Measurements from ENCODE around the gene PTEN.
A peak's percentile ranks its signal among the peaks of the same experiment; 100 is the strongest.
"Not testable (repeated sequence)": the region's sequence is repeated elsewhere in the genome, so short reads cannot be mapped to it uniquely, and the experiment has no call there.

PTEN gene

GRCh38 chr10:87863053-87863943 is at the start of gene PTEN, which contains the start of gene KLLN:
Gene PTEN, plus strand, starts transcription at chr10:87863625. Its CDS starts 845 bp downstream, at chr10:87864470.
Gene KLLN, minus strand, starts transcription at chr10:87863533. Its CDS starts 1,046 bp downstream, at chr10:87862487.
- CTCF ChIA-PET, result interaction anchor here (1.5 to 7.2 kb wide), 4 partner anchors 13 to 690 kb away, joined by 4 to 52 read pairs (median 10); no protein-coding TSS in a partner anchor
- H3K27ac Mint-ChIP-seq, result peak within 1 kb of the TSS; percentile 97
- peak within 1 kb of the TSS; percentile 93 for H3K4me3 Mint-ChIP-seq

GRCh38 chr10:87816163-87816897 is 47.1 kb upstream of the PTEN start:
- Mint-ChIP-seq H3K27ac (peak overlapping the region; percentile 95), H3K4me1 (peaks cover 36% of the 10 kb centered on the region), H3K4me3 (peak overlapping the region; percentile 86), H3K9me3 (no peaks in the 10 kb centered on the region), H3K27me3 (peaks cover 6% of the 10 kb centered on the region), H3K36me3 (peaks cover 22% of the 10 kb centered on the region)
- DNase-seq, result no peak
- CTCF ChIA-PET, result interaction anchor here (1.1 to 1.4 kb wide), 2 partner anchors 12 to 29 kb away, joined by 3 to 4 read pairs; no protein-coding TSS in a partner anchor

More at GRCh38 chr10:87863053-87863943, at the start of gene PTEN, which contains the start of gene KLLN:
- DNase-seq, result peak; percentile 85
- no peaks in the 10 kb centered on the region for H3K9me3 Mint-ChIP-seq
- peaks cover 11% of the 10 kb centered on the region for H3K27me3 Mint-ChIP-seq
- H3K36me3 Mint-ChIP-seq, result peaks cover 24% of the 10 kb centered on the region
- H3K4me1 Mint-ChIP-seq, result peaks cover 34% of the 10 kb centered on the region

GRCh38 chr10:87816898-87817608 is 46.4 kb upstream of the PTEN start:
- no peak for DNase-seq
- CTCF ChIA-PET, result interaction anchor here (2.7 kb wide), 1 partner anchor 11 kb away, joined by 9 read pairs; no protein-coding TSS in a partner anchor
- H3K4me1 Mint-ChIP-seq, result peaks cover 36% of the 10 kb centered on the region
- peak overlapping the region; percentile 95 for H3K27ac Mint-ChIP-seq
- H3K9me3 Mint-ChIP-seq, result no peaks in the 10 kb centered on the region
- H3K4me3 Mint-ChIP-seq, result peak overlapping the region; percentile 86
- H3K27me3 Mint-ChIP-seq, result peaks cover 6% of the 10 kb centered on the region
- H3K36me3 Mint-ChIP-seq, result peaks cover 15% of the 10 kb centered on the region

GRCh38 chr10:87817609-87818504 is 45.6 kb upstream of the PTEN start, which contains the start of gene ATAD1:
Gene ATAD1, minus strand, starts transcription at chr10:87818226. Its CDS starts 3,627 bp downstream, at chr10:87814599.
- Mint-ChIP-seq H3K36me3 (peaks cover 11% of the 10 kb centered on the region), H3K27me3 (peaks cover 6% of the 10 kb centered on the region), H3K9me3 (no peaks in the 10 kb centered on the region), H3K4me3 (peak within 1 kb of the TSS; percentile 86), H3K4me1 (peaks cover 36% of the 10 kb centered on the region), H3K27ac (peak within 1 kb of the TSS; percentile 95)
- DNase-seq, result peak; percentile 91
- CTCF ChIA-PET, result interaction anchor here (0.6 to 2.7 kb wide), 6 partner anchors 10 to 735 kb away, joined by 3 to 9 read pairs (median 4); no protein-coding TSS in a partner anchor

GRCh38 chr10:87818505-87819288 is 44.7 kb upstream of the PTEN start:
- H3K4me1 Mint-ChIP-seq, result peaks cover 36% of the 10 kb centered on the region
- H3K27me3 Mint-ChIP-seq, result peaks cover 6% of the 10 kb centered on the region
- H3K27ac Mint-ChIP-seq, result peak overlapping the region; percentile 95
- H3K36me3 Mint-ChIP-seq, result peaks cover 10% of the 10 kb centered on the region
- peak overlapping the region; percentile 86 for H3K4me3 Mint-ChIP-seq
- DNase-seq, result peak; percentile 71
- CTCF ChIA-PET, result interaction anchor here (0.6 to 2.7 kb wide), 6 partner anchors 10 to 735 kb away, joined by 3 to 9 read pairs (median 4); no protein-coding TSS in a partner anchor
- no peaks in the 10 kb centered on the region for H3K9me3 Mint-ChIP-seq

- CTCF ChIA-PET, result interaction anchor here (1.2 to 2.7 kb wide), 3 partner anchors 9 to 734 kb away, joined by 3 to 9 read pairs (median 4); no protein-coding TSS in a partner anchor
- Mint-ChIP-seq H3K27ac (peak overlapping the region; percentile 63), H3K27me3 (peaks cover 6% of the 10 kb centered on the region), H3K36me3 (peaks cover 8% of the 10 kb centered on the region), H3K4me3 (peak overlapping the region; percentile 86), H3K9me3 (no peaks in the 10 kb centered on the region), H3K4me1 (peaks cover 35% of the 10 kb centered on the region)
- no peak for DNase-seq
Measured at GRCh38 chr10:87819289-87819585, 44.2 kb upstream of the PTEN start.

GRCh38 chr10:87826653-87827052 is 36.8 kb upstream of the PTEN start:
- Mint-ChIP-seq H3K9me3 (no peaks in the 10 kb centered on the region), H3K4me3 (no peak overlapping the region), H3K27ac (no peak overlapping the region), H3K27me3 (no peaks in the 10 kb centered on the region), H3K4me1 (peaks cover 8% of the 10 kb centered on the region), H3K36me3 (no peaks in the 10 kb centered on the region)
- CTCF ChIA-PET, result no interaction called here
- no peak for DNase-seq

- Mint-ChIP-seq H3K4me3 (no peak overlapping the region), H3K9me3 (no peaks in the 10 kb centered on the region), H3K4me1 (peaks cover 8% of the 10 kb centered on the region), H3K27me3 (no peaks in the 10 kb centered on the region), H3K27ac (no peak overlapping the region), H3K36me3 (no peaks in the 10 kb centered on the region)
- no peak for DNase-seq
- CTCF ChIA-PET, result interaction anchor here (2.1 kb wide), 1 partner anchor 9 kb away, joined by 9 read pairs; the partner anchor contains the start of gene ATAD1
Measured at GRCh38 chr10:87827681-87828080, 35.7 kb upstream of the PTEN start.

GRCh38 chr10:87829051-87829450 is 34.4 kb upstream of the PTEN start:
- not testable (repeated sequence) for H3K36me3 Mint-ChIP-seq, DNase-seq, H3K4me3 Mint-ChIP-seq, H3K27ac Mint-ChIP-seq, H3K4me1 Mint-ChIP-seq, H3K9me3 Mint-ChIP-seq, H3K27me3 Mint-ChIP-seq
- CTCF ChIA-PET, result interaction anchor here (2.1 kb wide), 1 partner anchor 10 kb away, joined by 9 read pairs; the partner anchor contains the start of gene ATAD1

GRCh38 chr10:87829986-87830729 is 33.3 kb upstream of the PTEN start:
- Mint-ChIP-seq H3K27me3 (no peaks in the 10 kb centered on the region), H3K9me3 (no peaks in the 10 kb centered on the region), H3K4me3 (no peak overlapping the region), H3K36me3 (no peaks in the 10 kb centered on the region), H3K4me1 (peaks cover 8% of the 10 kb centered on the region), H3K27ac (no peak overlapping the region)
- no peak for DNase-seq
- CTCF ChIA-PET, result interaction anchor here (0.6 to 0.9 kb wide), 2 partner anchors 16 to 173 kb away, joined by 3 read pairs; no protein-coding TSS in a partner anchor

GRCh38 chr10:87836098-87836497 is 27.3 kb upstream of the PTEN start:
- Mint-ChIP-seq H3K9me3 (no peaks in the 10 kb centered on the region), H3K27ac (no peak overlapping the region), H3K4me3 (no peak overlapping the region), H3K4me1 (no peaks in the 10 kb centered on the region), H3K36me3 (no peaks in the 10 kb centered on the region), H3K27me3 (peaks cover 4% of the 10 kb centered on the region)
- CTCF ChIA-PET, result no interaction called here
- DNase-seq, result no peak

GRCh38 chr10:87837445-87837844 is 26.0 kb upstream of the PTEN start:
- H3K4me3 Mint-ChIP-seq, result no peak overlapping the region
- H3K4me1 Mint-ChIP-seq, result peaks cover 4% of the 10 kb centered on the region
- CTCF ChIA-PET, result no interaction called here
- no peak overlapping the region for H3K27ac Mint-ChIP-seq
- no peaks in the 10 kb centered on the region for H3K9me3 Mint-ChIP-seq
- H3K36me3 Mint-ChIP-seq, result no peaks in the 10 kb centered on the region
- peaks cover 4% of the 10 kb centered on the region for H3K27me3 Mint-ChIP-seq
- DNase-seq, result no peak

All from activated naive CD4-positive, alpha-beta T cell treated with anti-CD3 and anti-CD28 coated beads, Interleukin-2, amount 10 ng/mL, durations not matched to agents 7 days and 5 days (primary cell).